Sigmoid colon (tissue), 4 donors: ENCODE data around the gene PRAMEF13.
"Not testable (repeated sequence)": the region's sequence is repeated elsewhere in the genome, so short reads cannot be mapped to it uniquely, and the experiment has no call there.

Experiments used
- CTCF ChIP-seq, 4 experiments: fragments of 450-650 bp in 3 of 4; fragments of 200-600 bp in 1 of 4; IDR thresholded peaks; one replicate each; pipeline ENCODE4 v1.5.1; 2016 to 2019; ENCODE audit warnings: antibody characterized with exemption in 4 of 4, mild to moderate bottlenecking in 3 of 4, moderate library complexity in 2 of 4
- POLR2AphosphoS5 ChIP-seq, 4 donors: sonication (generic); formaldehyde crosslinking; IDR thresholded peaks; one replicate each; pipeline ENCODE4 v1.6.1; 2017; ENCODE audit warnings: antibody characterized with exemption in 4 of 4

GRCh38 chr1:13245841-13246553 lies 44.8 kb upstream of the PRAMEF13 start:
- TF ChIP-seq CTCF, POLR2AphosphoS5 (IDR thresholded peaks at IDR 0.05): not testable (repeated sequence)
